GM23248 (cell line): ENCODE results near the gene DUSP9. TPM values are rescaled to one million over a fixed set of nuclear protein-coding genes. Genes with fewer than 3 reads are reported as not detected.

Experiments used
- DNase-seq: peaks from one replicate; pipeline ENCODE4 v3.0.0-alpha.2; 2015
- H2AFZ ChIP-seq: fragments of 200-600 bp; sonication (generic); 2 replicates; pipeline ENCODE4 v1.6.1; 2016; ENCODE audit warnings: antibody characterized with exemption
- H3F3A ChIP-seq: fragments of 200-600 bp; sonication (generic); 2 replicates; pipeline ENCODE4 v1.6.1; 2016; ENCODE audit warnings: mild to moderate bottlenecking, antibody characterized with exemption, mixed run types; ENCODE audit not compliant: insufficient read depth
- H3K27ac ChIP-seq: fragments of 200-600 bp; sonication (generic); 2 replicates; pipeline ENCODE4 v1.5.1; 2016; ENCODE audit warnings: mild to moderate bottlenecking
- H3K27me3 ChIP-seq: fragments of 200-600 bp; sonication (generic); replicated peaks from 2 replicates; pipeline ENCODE4 v1.6.1; 2016; ENCODE audit warnings: mild to moderate bottlenecking; ENCODE audit not compliant: insufficient read depth
- H3K36me3 ChIP-seq: fragments of 200-600 bp; sonication (generic); 2 replicates; pipeline ENCODE4 v1.6.1; 2016; ENCODE audit warnings: low read depth, mild to moderate bottlenecking
- H3K4me1 ChIP-seq: fragments of 200-600 bp; sonication (generic); 2 replicates; pipeline ENCODE4 v1.6.1; 2016; ENCODE audit warnings: mild to moderate bottlenecking; ENCODE audit not compliant: insufficient read depth
- H3K4me2 ChIP-seq: fragments of 200-600 bp; sonication (generic); one replicate; pipeline ENCODE4 v1.6.1; 2016; ENCODE audit warnings: mild to moderate bottlenecking; ENCODE audit not compliant: unreplicated experiment
- H3K4me3 ChIP-seq: fragments of 200-600 bp; sonication (generic); 2 replicates; pipeline ENCODE4 v1.5.1; 2016; ENCODE audit warnings: mild to moderate bottlenecking
- H3K79me2 ChIP-seq: fragments of 200-600 bp; sonication (generic); 2 replicates; pipeline ENCODE4 v1.6.1; 2016; ENCODE audit warnings: mild to moderate bottlenecking; ENCODE audit not compliant: insufficient read depth
- H3K9ac ChIP-seq: fragments of 200-600 bp; sonication (generic); 2 replicates; pipeline ENCODE4 v1.6.1; 2016; ENCODE audit warnings: mild to moderate bottlenecking
- H3K9me2 ChIP-seq: fragments of 200-600 bp; sonication (generic); 2 replicates; pipeline ENCODE4 v1.6.1; 2016; ENCODE audit warnings: mixed run types, mild to moderate bottlenecking, moderate library complexity; ENCODE audit not compliant: insufficient read depth
- H3K9me3 ChIP-seq: fragments of 200-600 bp; sonication (generic); one replicate; pipeline ENCODE4 v1.6.1; 2017; ENCODE audit warnings: low read depth
- H4K20me1 ChIP-seq: fragments of 200-600 bp; sonication (generic); 2 replicates; pipeline ENCODE4 v1.6.0; 2016; ENCODE audit not compliant: insufficient read depth
- EZH2 ChIP-seq: fragments of 200-600 bp; sonication (generic); IDR thresholded peaks from 2 replicates; pipeline ENCODE4 v1.6.1; 2018; ENCODE audit warnings: antibody characterized with exemption, mild to moderate bottlenecking; ENCODE audit not compliant: insufficient read depth, poor library complexity, severe bottlenecking
- EZH2phosphoT487 ChIP-seq: fragments of 200-600 bp; sonication (generic); IDR thresholded peaks from 2 replicates; pipeline ENCODE4 v1.6.1; 2018; ENCODE audit warnings: antibody characterized with exemption, moderate library complexity, mild to moderate bottlenecking, low read depth; ENCODE audit not compliant: insufficient read depth
- WGBS, 2 experiments: methylation state at CpG; one replicate each; pipeline ENCODE4 v1.1.6; 2015 to 2017; ENCODE audit warnings: low lambda C conversion rate in 2 of 2, low coverage in 1 of 2; ENCODE audit errors: missing lambda C conversion rate in 2 of 2; 5-methylcytosine and 5-hydroxymethylcytosine counted together
- in situ Hi-C: fragments of 300-500 bp; cut with MboI; formaldehyde crosslinking; loops from 2 replicates; pipeline ENCODE4 v1.15.0; 2020
- polyA plus RNA-seq: library from polyadenylated mRNA; unstranded; fragments of >200 nt; fragmentation: Nextera tagmentation; extraction: Ambion mirVana; gene quantifications from 2 replicates; pipeline ENCODE4 v1.2.1, GENCODE V29; 2016
- total RNA-seq: library from RNA; depleted of rRNA; stranded (reverse); fragments of >200 nt; shearing (Covaris generic); gene quantifications from 2 replicates; pipeline ENCODE4 v1.2.3, GENCODE V29; 2014

Gene DUSP9
- total and polyA plus RNA-seq, 2 experiments from 2014 or later: not detected

- no peak overlapping the region for H3K27ac ChIP-seq
- H3K9ac ChIP-seq: no peak overlapping the region
- TF ChIP-seq EZH2: no peak
- no peak for TF ChIP-seq EZH2phosphoT487
- 69% methylated on average over 6 to 9 of the region's 9 CpGs for WGBS, 2 experiments
- H4K20me1 ChIP-seq: no peaks in the 10 kb centered on the region
- no peaks in the 10 kb centered on the region for H3K4me1 ChIP-seq
- 0 out of 2 replicates have a peak, but pooled peaks cover 4% of the 10 kb centered on the region for H3K27me3 ChIP-seq
- no peak for DNase-seq
- H3K9me3 ChIP-seq: no peaks in the 10 kb centered on the region
- no peaks in the 10 kb centered on the region for H3K9me2 ChIP-seq
- H3K4me3 ChIP-seq: no peak overlapping the region
- no peaks in the 10 kb centered on the region for H3K36me3 ChIP-seq
- H3K4me2 ChIP-seq: no peak overlapping the region
- in situ Hi-C loops: no loop called here
- H3F3A ChIP-seq: no peaks in the 10 kb centered on the region
- no peaks in the 10 kb centered on the region for H3K79me2 ChIP-seq
- peak overlapping the region; percentile 83 for H2AFZ ChIP-seq
Observed at GRCh38 chrX:153610836-153611213, 36.2 kb upstream of the DUSP9 start.

GRCh38 chrX:153611298-153612095 is 35.5 kb upstream of the DUSP9 start:
- no peaks in the 10 kb centered on the region for H3K4me1 ChIP-seq
- no peak for TF ChIP-seq EZH2
- no peak for TF ChIP-seq EZH2phosphoT487
- H3K9ac ChIP-seq: no peak overlapping the region
- H3K27ac ChIP-seq: no peak overlapping the region
- H3K79me2 ChIP-seq: no peaks in the 10 kb centered on the region
- no peaks in the 10 kb centered on the region for H3F3A ChIP-seq
- no peaks in the 10 kb centered on the region for H4K20me1 ChIP-seq
- H2AFZ ChIP-seq: no peak overlapping the region
- H3K4me3 ChIP-seq: no peak overlapping the region
- no peaks in the 10 kb centered on the region for H3K36me3 ChIP-seq
- WGBS, 2 experiments: 37 to 42% methylated on average over 7 to 14 of the region's 14 CpGs
- H3K9me2 ChIP-seq: no peaks in the 10 kb centered on the region
- no peaks in the 10 kb centered on the region for H3K9me3 ChIP-seq
- peak; percentile 30 for DNase-seq
- H3K4me2 ChIP-seq: no peak overlapping the region
- in situ Hi-C loops: no loop called here
- 0 out of 2 replicates have a peak, but pooled peaks cover 4% of the 10 kb centered on the region for H3K27me3 ChIP-seq

GRCh38 chrX:153612413-153612812 is 34.6 kb upstream of the DUSP9 start:
- 0 out of 2 replicates have a peak, but pooled peaks cover 4% of the 10 kb centered on the region for H3K27me3 ChIP-seq
- no peaks in the 10 kb centered on the region for H3K9me2 ChIP-seq
- H3K79me2 ChIP-seq: no peaks in the 10 kb centered on the region
- H3K9ac ChIP-seq: no peak overlapping the region
- in situ Hi-C loops: no loop called here
- 84 to 85% methylated on average over 8 to 10 of the region's 10 CpGs for WGBS, 2 experiments
- DNase-seq: no peak
- no peak overlapping the region for H3K4me2 ChIP-seq
- H3F3A ChIP-seq: no peaks in the 10 kb centered on the region
- no peak overlapping the region for H3K4me3 ChIP-seq
- H2AFZ ChIP-seq: no peak overlapping the region
- H3K9me3 ChIP-seq: no peaks in the 10 kb centered on the region
- TF ChIP-seq EZH2: no peak
- no peak for TF ChIP-seq EZH2phosphoT487
- H3K36me3 ChIP-seq: no peaks in the 10 kb centered on the region
- H4K20me1 ChIP-seq: no peaks in the 10 kb centered on the region
- no peaks in the 10 kb centered on the region for H3K4me1 ChIP-seq
- H3K27ac ChIP-seq: no peak overlapping the region

GRCh38 chrX:153614818-153615217 is 32.2 kb upstream of the DUSP9 start:
- no peak for DNase-seq
- in situ Hi-C loops: no loop called here
- no peaks in the 10 kb centered on the region for H3F3A ChIP-seq
- H3K9ac ChIP-seq: no peak overlapping the region
- H3K4me2 ChIP-seq: no peak overlapping the region
- no peak for TF ChIP-seq EZH2phosphoT487
- no peak for TF ChIP-seq EZH2
- H2AFZ ChIP-seq: no peak overlapping the region
- WGBS, 2 experiments: 65 to 67% methylated on average over 6 of the region's 6 CpGs
- no peaks in the 10 kb centered on the region for H3K79me2 ChIP-seq
- H3K9me3 ChIP-seq: no peaks in the 10 kb centered on the region
- H3K4me3 ChIP-seq: no peak overlapping the region
- no peaks in the 10 kb centered on the region for H4K20me1 ChIP-seq
- no peak overlapping the region for H3K27ac ChIP-seq
- no peaks in the 10 kb centered on the region for H3K4me1 ChIP-seq
- no peaks in the 10 kb centered on the region for H3K9me2 ChIP-seq
- H3K27me3 ChIP-seq: 0 out of 2 replicates have a peak, but pooled peaks cover 4% of the 10 kb centered on the region
- H3K36me3 ChIP-seq: no peaks in the 10 kb centered on the region
